ENCODE data around the gene SF3A2.

Gene SF3A2

GRCh38 chr19:2208975-2209374, 27.6 kb upstream of the SF3A2 start:
- DNase-seq (ENCODE audit: insufficient read length, low spot score) (no peak), FAIRE-seq (no peak)
- TF ChIP-seq, protein P1, sequence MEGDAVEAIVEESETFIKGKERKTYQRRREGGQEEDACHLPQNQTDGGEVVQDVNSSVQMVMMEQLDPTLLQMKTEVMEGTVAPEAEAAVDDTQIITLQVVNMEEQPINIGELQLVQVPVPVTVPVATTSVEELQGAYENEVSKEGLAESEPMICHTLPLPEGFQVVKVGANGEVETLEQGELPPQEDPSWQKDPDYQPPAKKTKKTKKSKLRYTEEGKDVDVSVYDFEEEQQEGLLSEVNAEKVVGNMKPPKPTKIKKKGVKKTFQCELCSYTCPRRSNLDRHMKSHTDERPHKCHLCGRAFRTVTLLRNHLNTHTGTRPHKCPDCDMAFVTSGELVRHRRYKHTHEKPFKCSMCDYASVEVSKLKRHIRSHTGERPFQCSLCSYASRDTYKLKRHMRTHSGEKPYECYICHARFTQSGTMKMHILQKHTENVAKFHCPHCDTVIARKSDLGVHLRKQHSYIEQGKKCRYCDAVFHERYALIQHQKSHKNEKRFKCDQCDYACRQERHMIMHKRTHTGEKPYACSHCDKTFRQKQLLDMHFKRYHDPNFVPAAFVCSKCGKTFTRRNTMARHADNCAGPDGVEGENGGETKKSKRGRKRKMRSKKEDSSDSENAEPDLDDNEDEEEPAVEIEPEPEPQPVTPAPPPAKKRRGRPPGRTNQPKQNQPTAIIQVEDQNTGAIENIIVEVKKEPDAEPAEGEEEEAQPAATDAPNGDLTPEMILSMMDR (IDR thresholded peaks at IDR 0.05; ENCODE audit: insufficient read depth, missing control alignments): no peak

GRCh38 chr19:2209408-2209807, 27.2 kb upstream of the SF3A2 start:
- DNase-seq (ENCODE audit: insufficient read length, low spot score) (no peak), FAIRE-seq (no peak)
- TF ChIP-seq, protein P1 (IDR thresholded peaks at IDR 0.05; ENCODE audit: insufficient read depth, missing control alignments): no peak

GRCh38 chr19:2210206-2210605, 26.4 kb upstream of the SF3A2 start:
- DNase-seq (ENCODE audit: insufficient read length, low spot score) (no peak), FAIRE-seq (no peak)
- TF ChIP-seq, protein P1 (IDR thresholded peaks at IDR 0.05; ENCODE audit: insufficient read depth, missing control alignments): no peak

- TF ChIP-seq, protein P1 (IDR thresholded peaks at IDR 0.05; ENCODE audit: insufficient read depth, missing control alignments): no peak
- FAIRE-seq: no peak
Observed at GRCh38 chr19:2210987-2211740, 25.5 kb upstream of the SF3A2 start.

GRCh38 chr19:2212861-2213711, 23.5 kb upstream of the SF3A2 start:
- TF ChIP-seq, protein P1 (IDR thresholded peaks at IDR 0.05; ENCODE audit: insufficient read depth, missing control alignments): no peak
- DNase-seq (ENCODE audit: insufficient read length, low spot score) (no peak), FAIRE-seq (no peak)

More at GRCh38 chr19:2210987-2211740, 25.5 kb upstream of the SF3A2 start:
- DNase-seq (ENCODE audit: insufficient read length, low spot score): no peak

DNA sequence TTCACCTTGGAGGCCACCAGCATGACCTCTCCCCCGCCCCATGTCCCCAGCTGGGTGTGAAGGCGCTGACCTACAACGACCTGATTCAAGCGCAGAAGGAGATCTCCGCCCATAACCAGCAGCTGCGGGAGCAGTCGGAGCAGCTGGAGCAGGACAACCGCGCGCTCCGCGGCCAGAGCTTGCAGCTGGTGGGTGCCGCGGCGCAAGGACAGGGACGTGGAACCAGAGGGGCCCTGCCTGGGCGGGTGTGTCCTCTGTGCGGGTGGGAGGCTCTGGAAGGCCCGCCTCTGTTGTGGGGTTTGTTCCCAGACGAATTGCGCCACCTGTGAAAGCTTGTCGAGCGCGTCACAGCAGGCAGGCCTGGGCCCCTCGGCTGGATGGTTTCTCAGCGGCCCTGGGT, 22.8 kb upstream of the SF3A2 start:
- TF ChIP-seq, protein P1 (IDR thresholded peaks at IDR 0.05; ENCODE audit: insufficient read depth, missing control alignments): no peak
- no peak for DNase-seq (ENCODE audit: insufficient read length, low spot score)
- no peak for FAIRE-seq

Measured in D721Med (cell line).